HG03575 (cell line): Measurements from ENCODE around the gene ACOXL.
"Not testable (repeated sequence)": the region's sequence is repeated elsewhere in the genome, so short reads cannot be mapped to it uniquely, and the experiment has no call there.

Experiments
- ATAC-seq: cut with Tn5 transposase; IDR thresholded peaks from one replicate; pipeline ENCODE4 v1.9.1; 2021; ENCODE audit not compliant: unreplicated experiment, insufficient number of reproducible peaks, low FRiP score; ENCODE audit errors: extremely low read depth

ACOXL gene

DNA sequence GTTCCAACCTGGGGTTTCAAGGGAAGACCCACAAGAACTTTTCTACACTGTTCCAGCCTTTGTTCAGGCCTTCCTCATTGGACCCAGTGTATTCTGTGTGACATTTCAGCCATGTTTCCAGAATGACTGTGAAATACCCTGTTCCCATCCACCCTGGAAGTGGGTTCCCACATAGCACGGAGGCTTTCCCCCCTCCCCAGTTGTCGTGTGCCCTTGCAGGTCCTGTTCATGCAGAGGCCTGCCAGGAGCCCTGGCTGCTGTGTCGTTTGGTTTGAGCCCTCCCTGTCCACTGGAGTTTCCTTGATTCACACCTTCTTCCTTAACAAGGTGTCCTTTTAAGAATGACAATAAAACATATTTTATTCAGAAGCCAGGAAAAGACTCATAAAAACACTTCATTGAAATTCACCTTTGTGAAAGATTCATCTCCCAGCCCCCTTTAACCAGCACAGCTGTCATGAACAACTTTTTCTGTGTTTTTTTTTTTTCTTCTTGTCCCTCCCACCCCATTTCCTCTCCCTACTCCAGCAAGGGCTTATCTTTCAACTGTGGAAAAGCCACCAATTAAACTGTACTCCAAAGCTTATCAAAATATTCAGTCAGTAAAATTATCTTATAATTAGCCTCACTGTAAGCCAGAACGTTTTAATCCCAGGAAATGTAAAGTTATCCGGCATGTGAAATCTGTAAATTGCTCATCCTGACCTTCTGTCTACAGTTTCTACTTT, 106.4 kb downstream of the ACOXL start:
- no peak for ATAC-seq

DNA sequence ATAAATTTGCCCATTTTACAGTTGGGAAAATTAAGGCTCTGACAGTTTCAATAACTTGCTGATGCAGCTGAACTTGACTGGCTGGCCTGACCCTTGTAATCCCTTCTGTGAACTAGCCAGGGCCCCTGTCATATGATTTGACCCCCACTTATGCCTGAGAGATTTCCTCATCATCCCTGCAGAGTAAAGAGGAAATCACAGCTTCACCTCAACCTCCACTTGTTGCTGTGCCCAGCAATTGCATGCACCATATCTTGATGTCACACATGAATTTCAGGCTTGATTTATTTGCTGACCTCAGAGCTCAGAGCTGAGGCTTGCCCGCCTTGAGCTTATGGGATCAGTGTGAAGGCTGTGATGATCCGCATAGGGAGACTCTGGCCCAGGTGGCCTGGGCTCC, 108.1 kb downstream of the ACOXL start:
- ATAC-seq, result no peak

DNA sequence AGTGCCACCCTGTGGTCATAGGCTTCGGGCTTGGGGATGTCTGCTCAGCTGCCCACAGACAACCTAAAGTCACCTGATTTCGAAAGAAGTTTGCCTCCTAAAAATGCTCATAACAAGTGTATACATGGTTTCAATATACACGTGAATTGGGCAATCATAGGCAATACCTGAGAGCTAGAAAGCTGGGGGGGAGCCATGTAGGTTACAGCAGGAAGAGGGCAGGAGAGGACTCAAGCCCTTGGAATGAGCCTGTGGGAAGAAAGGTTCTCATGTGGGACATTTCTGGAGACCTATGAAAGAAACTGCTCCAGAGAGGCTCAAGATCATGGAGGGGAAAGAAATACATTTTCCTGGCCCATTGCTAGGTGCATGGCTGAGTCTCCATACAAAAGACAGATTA, 109.7 kb downstream of the ACOXL start:
- no peak for ATAC-seq

DNA sequence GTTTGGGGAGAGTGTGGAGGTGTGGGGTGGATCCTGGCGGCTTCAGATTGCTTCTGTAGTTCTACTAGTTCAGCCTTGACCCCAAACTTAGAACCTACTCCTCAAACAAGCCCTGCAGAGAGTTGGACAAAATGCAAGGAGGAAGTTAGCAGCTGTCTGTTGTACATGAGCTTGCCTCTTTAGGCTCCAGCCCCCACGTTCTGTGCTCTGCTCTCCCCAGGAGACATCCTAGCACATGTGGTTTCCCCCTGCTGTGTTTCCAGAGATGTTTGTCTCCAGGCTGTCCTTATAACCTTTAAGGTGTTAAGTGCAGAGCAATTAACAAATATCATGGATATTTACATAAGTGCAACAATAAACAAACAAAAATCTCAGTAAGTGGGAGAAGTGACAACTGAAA, 111.1 kb downstream of the ACOXL start:
- ATAC-seq, result no peak

DNA sequence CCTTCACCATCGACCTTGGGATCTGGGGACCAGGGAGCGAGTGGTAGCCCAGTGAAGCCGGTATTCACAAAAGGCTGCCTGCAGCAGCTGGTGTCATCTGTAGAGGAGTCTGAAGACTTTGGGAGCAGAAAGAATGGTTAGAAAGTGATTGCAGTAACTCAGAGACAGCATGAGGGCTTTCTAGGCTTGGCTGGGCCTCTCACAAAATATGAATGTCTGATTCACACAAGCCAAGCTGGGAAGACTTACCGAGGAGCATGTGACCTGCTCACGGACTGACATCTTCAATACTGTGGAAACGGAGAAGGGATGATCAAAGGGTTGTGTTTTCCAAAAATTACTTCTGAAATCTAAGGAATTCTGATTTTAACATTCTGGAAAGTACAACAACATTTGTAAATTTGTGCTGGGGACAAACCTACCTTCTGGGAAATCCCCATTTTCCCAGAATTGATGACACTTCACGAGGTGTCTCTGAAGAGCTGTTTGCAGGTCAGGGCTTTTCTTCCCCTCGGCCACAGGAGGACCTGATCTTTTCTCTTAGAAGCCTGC, 111.7 kb downstream of the ACOXL start:
- ATAC-seq, result no peak

DNA sequence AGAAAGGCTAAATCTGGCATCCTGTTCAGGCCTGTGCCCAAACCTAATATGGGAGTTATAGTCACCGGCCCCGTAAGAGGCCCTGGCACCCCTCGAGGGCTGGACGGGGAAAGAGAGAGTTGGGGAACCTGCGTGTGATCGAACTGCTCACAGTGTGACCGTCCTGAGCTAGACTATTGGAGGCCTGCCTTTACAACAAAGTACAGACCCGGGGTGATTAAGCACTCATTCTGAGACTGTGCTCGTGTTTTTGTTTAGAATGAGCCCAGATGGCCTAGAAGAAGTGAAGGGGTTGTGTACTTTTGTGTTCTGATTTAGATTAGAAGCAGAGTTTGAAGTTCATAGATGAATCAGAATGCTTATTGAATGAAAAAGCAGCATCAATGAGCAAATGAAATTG, 115.3 kb downstream of the ACOXL start:
- ATAC-seq, result no peak

DNA sequence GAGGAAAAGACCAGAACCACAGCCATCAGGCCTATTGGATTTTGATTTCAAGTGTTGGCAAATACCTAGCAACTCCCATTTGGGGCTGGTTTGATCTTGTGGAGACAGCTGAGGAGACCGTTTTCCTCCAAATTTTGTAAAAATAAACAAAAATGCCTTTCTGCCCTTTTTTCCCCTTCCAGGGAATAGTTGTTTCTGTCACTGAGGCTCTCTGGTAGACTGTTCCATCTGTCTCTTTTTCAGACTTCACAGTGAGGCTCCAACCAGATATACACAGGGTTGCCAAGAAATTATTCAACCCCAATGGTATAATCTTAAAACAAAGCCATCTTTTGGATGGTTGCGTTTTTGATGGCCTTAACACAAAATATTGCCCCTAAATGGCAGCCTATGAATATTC, 115.7 kb downstream of the ACOXL start:
- ATAC-seq, result no peak

DNA sequence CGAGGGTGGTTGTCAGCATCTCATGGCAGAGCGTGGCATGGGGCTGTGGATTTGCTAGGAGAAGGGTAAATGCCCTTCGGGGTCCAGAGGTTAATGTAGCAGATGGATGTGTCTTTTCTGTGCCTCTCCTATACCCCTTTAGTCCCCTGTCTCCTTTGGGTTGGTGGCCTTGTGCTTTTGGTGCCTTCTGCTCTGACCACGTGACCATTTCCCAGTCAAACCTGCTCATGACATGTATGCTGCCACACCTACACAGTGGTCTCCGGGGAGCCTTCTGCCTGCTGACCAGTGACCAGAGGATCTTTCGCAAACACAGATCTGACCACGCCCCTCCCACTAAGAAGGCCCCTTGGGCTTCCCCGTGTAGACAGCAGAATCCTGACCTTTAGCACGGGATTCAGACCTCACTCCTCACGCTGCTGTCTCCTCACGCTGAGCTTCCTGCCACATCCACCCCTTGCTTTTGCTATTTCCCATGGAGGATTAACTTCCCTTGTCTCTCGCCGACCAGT, 116.2 kb downstream of the ACOXL start:
- no peak for ATAC-seq

DNA sequence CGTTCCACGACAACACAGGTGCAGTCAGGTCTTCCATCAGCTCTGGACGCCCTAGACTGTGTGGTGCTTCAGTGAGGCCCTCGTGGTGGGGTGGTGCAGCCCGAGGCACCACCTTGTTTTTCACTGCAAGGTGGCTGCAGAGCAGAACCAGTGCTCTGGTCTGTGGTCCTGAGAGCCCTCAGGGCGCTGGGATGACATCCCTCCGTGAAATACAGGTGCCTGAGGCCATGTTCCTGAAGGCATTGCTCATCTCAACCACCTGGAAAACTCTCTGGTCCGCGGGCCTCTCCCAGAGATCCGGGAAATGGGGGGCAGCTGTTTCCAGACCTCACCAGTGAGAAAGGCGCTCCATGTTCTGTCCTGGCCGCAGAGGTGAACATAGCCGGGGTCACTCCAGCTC, 119.2 kb downstream of the ACOXL start:
- no peak for ATAC-seq

DNA sequence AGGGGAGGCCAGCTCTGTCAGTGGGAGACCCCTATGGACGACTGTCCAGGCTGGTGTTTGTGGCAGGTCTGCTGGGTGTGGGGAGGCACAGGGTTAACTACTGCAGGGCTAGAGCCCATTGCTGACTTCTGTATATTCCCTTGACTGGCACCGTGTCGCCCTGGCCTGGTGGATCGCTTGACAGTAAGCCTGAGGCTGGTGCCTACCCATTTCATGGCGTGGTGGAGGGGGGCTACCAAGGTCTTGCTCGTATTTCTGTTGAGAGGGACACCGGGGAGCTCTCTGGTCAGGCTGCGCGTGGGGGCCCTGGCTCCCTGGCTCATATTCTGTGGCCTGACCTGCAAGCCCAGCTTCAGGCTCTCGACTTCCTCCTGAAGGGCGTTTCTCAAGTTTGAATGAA, 119.7 kb downstream of the ACOXL start:
- ATAC-seq, result no peak

DNA sequence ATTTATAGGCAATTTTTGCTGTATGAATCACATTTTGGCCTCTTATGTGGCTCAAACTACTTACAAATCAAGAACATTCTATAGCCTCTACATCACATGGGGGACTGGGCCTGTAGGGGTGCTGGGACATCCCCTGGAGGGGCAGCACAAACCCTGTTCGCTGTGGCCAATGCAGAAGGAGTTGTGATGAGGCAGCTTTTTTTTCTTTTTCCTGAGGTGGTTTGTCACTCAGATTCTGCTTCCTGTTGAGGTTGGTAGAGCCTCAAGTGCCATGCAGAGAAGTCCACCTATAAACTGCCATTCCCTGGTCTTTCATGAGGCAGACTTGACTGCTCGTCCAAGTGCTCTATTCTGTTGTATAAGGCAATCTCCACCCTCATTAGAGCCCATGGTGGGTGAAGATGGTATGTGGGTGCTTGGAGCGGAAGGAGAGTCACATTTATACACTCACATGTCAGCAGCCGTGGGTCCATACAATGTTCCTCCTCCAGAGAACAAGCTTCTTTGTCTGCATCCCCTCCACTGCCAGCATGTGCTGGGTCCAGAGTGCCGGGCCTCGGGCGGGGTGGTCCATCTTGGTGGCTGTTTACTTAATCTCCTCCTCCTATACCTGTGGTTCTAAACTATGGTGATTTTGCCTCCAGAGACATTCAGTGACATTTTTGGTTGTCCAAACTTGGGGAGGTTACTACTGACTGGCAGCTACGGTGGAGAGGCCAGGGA, 120.3 kb downstream of the ACOXL start:
- no peak for ATAC-seq

DNA sequence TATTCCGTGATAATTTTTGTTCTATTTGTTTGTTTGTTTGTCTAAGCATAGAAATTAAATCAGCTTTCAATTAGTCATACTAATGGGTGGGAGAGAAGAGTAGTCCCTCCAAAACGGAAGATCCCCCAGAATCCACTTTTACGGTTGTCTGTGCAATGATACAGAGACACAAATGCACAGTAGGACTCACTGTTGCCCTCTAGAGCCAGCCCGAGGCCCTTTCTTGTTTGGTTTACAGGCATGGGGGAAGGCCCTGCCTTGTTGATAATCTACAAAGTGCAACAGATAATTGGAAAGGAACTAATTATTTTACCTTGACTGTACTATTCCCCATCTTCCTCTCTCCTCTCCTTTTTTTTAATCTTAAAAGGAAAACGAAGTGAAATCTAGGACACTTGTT, 121.1 kb downstream of the ACOXL start:
- no peak for ATAC-seq

DNA sequence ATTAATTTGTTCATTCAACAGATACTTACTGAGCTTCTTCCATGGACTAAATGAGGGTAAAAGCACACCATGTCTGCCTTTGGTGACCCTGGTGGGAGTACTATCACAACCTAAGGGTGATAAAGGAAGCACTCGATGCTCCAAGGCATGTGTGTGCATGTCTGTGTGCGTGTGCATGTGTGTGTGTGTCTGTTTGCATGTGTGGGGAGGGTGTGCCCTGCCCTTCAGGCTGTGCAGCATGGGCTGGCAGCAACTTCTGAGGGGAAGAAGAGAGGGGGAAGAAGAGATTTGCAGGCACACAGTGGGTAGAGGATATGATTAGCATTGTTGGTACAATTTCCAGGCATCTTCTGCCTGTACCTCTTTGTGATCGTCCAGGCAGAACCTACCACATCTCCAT, 121.6 kb downstream of the ACOXL start:
- ATAC-seq, result no peak

DNA sequence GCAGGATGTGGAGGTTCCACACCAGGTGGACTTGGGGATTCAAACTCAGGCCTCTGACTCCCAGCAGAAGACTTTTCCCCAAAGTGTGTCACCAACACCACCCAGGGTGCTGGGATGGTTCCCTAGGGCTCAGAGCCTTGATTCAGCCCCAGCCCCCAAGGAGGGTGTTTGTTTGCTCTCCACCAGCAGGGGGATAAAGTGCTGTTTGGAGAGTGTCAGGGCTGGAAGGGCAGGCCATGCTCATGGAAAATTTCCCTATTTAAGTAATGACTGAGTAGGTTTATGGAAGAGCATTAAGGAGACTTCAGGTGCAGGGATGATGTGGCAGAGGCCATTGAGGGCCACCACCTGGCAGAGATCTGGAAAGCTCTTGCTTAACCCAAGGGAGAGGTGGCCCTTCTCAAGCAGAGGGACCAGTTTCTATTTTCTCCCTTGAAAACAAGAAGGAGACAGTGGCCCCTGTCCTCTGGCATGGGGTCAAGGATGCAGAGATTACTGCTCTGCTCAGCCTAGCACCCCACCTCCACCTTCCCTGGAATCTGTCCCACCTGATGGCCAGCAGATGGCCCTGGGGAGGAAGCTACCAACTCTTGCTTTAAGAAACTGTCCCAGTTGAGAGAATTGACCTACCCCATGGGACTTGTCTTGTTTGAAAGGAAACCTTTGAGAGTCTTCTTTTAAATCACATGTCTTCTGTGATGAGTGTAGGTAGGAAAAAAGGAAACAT, 122.1 kb downstream of the ACOXL start:
- no peak for ATAC-seq

DNA sequence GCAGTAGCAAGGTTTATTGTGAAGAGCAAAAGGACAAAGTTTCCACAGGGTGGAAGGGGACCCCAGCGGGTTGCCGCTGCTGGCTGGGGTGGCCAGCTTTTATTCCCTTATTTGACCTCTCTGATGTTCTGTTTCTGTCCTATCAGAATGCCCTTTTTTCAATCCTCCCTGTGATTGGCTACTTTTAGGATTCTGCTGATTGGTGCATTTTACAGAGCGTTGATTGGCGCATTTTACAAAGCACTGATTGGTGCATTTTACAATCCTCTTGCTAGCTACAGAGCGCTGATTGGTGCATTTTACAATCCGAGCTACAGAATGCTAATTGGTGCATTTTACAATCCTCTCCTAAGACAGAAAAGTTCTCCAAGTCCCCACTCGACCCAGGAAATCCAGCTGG, 123.5 kb downstream of the ACOXL start:
- ATAC-seq, result not testable (repeated sequence)

DNA sequence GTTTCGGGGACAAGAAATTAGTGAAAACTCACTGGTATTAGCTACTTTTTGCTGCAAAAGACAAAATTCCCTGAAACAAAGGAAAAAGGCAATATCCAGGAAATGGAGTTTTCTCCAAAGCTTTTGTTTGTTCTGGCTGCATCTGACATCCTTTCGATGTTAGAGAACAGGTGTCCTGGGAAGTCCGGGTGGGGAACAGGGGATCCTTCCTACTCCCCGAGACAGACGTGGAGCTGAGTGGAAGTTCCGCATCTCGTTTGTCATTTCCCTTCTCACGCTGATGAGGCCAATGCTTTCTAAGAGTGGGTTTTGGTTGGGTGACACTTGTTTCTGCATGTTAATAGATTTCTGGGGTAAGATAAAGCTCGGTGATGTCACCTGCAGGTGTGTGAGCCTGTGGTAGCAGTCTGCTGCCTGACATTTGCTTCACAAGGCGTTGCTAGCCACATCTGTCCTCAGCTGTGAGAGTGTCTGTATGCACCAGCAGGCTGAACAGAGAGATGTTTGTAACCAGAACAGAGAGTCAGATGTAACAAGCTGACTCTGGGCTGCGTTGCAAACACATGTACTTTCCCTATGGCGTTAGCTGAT, 125.9 kb downstream of the ACOXL start:
- peak; percentile 68 for ATAC-seq

DNA sequence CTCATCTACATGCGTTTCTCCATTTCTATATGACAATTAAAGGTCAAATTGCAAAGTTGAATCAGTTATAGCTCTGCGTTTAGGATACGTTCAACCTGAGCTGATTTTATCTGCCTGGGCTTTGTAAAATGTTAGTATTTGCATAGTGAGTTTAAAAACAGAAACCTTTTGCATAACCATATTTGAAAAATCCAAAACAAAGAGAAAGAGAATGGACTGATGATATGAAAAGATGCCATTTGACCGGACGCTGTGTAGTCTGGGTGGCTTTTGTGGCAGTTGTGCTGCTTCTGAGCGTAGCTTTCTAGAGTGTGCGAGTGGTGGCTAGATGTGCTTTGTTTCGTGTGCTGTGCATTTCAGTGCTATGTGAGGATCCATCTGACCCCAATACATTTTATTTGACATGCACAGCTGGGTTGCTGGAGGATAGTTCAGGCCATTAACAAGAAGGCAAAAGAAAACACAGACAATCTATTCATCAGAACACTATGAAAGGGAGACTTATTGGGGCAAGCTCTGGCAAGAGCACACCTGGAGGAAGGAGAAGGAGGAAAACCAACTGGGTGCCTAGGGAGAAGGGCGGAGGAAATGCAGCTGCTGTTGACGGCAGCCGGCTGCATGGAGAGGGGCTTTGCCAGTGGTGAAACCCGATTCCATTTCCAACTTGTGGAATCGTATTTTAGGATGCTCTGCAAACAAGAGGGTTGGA, 126.8 kb downstream of the ACOXL start:
- no peak for ATAC-seq

DNA sequence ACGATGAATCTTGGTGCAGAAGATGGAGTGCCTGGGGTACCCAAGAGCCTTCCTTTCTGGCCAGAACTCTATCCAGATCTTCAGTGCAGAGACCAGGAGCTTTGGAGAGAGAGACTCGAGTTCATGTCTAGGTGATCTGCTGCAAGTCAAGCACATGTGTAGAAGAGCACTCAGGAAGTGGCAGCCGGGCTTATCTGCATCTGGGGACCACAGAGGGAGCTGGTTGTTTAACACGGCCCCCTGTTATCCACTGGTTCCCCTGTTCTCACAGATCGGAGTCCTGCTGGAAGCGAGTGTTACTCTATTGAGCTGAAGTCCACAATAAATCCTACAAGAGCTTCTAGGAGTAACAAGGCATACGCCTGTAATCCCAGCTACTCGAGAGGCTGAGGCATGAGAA, 128.3 kb downstream of the ACOXL start:
- no peak for ATAC-seq
